H1 (cell line): ENCODE data around the gene TDRD6. TPM values are rescaled to one million over a fixed set of nuclear protein-coding genes. Genes with fewer than 3 reads are reported as not detected.

ENCODE experiments used
- CHD7 ChIP-seq: fragments of 300-600 bp; sonication (generic); IDR thresholded peaks from 2 replicates; pipeline ENCODE4 v1.7.1; 2012; ENCODE audit warnings: low read length, moderate library complexity, mild to moderate bottlenecking, inconsistent platforms; ENCODE audit not compliant: insufficient replicate concordance
- polyA plus RNA-seq, 7 experiments: library from polyadenylated mRNA; depleted of rRNA in 3 of 7; stranded (reverse) in 5 of 7; unstranded in 2 of 7; fragments of >200 nt in 5 of 7; fragments of 200-250 nt in 2 of 7; gene quantifications; 1 replicate in 5 of 7; 2 replicates in 1 of 7; 4 replicates in 1 of 7; pipeline versions ENCODE4 v1.2.1 to v1.2.3, GENCODE V29; 2011 to 2013; ENCODE audit warnings: missing spikeins in 2 of 7, mixed read lengths in 2 of 7
- total RNA-seq: library from RNA; stranded (reverse); fragmentation: NEBNext Ultra II Directional; extraction: Animal tissue kit (Norgen Biotek cat#: 25700); gene quantifications from 2 replicates; pipeline ENCODE4 v1.2.1, GENCODE V29; 2021

Gene TDRD6
- total and polyA plus RNA-seq, 2 of the 8 experiments (the other 6 are each of a cell fraction or from before 2014, with no cell fraction given) = 0.06 to 0.19 TPM

GRCh38 chr6:46648869-46649492 lies 38.7 kb upstream of the TDRD6 start (continued):
- TF ChIP-seq CHD7 = no peak
- TF ChIP-seq, all 59 proteins: peak for 0
